DOHH2 (cell line): Measurements from ENCODE around the gene KPNB1.

Source experiments
- EZH2phosphoT487 ChIP-seq: fragments of 200-600 bp; sonication (generic); IDR thresholded peaks from 2 replicates; pipeline ENCODE4 v1.6.1; 2017; ENCODE audit warnings: borderline replicate concordance, mild to moderate bottlenecking, antibody characterized with exemption, low read length, moderate library complexity, mixed read lengths
- TF ChIP-seq, protein P1 (sequence below): fragments of 200-600 bp; sonication (generic); IDR thresholded peaks from one replicate; pipeline ENCODE4 v1.5.1; 2014; ENCODE audit warnings: antibody characterized with exemption, mild to moderate bottlenecking, low read depth, low read length; ENCODE audit not compliant: poor library complexity, severe bottlenecking

- TF ChIP-seq, protein P1, sequence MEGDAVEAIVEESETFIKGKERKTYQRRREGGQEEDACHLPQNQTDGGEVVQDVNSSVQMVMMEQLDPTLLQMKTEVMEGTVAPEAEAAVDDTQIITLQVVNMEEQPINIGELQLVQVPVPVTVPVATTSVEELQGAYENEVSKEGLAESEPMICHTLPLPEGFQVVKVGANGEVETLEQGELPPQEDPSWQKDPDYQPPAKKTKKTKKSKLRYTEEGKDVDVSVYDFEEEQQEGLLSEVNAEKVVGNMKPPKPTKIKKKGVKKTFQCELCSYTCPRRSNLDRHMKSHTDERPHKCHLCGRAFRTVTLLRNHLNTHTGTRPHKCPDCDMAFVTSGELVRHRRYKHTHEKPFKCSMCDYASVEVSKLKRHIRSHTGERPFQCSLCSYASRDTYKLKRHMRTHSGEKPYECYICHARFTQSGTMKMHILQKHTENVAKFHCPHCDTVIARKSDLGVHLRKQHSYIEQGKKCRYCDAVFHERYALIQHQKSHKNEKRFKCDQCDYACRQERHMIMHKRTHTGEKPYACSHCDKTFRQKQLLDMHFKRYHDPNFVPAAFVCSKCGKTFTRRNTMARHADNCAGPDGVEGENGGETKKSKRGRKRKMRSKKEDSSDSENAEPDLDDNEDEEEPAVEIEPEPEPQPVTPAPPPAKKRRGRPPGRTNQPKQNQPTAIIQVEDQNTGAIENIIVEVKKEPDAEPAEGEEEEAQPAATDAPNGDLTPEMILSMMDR = no peak
- no peak for TF ChIP-seq EZH2phosphoT487
These were observed 15.9 kb downstream of the KPNB1 start for GRCh38 chr17:47665655-47666054.
